ENCODE results near the gene NCAN.

DNA sequence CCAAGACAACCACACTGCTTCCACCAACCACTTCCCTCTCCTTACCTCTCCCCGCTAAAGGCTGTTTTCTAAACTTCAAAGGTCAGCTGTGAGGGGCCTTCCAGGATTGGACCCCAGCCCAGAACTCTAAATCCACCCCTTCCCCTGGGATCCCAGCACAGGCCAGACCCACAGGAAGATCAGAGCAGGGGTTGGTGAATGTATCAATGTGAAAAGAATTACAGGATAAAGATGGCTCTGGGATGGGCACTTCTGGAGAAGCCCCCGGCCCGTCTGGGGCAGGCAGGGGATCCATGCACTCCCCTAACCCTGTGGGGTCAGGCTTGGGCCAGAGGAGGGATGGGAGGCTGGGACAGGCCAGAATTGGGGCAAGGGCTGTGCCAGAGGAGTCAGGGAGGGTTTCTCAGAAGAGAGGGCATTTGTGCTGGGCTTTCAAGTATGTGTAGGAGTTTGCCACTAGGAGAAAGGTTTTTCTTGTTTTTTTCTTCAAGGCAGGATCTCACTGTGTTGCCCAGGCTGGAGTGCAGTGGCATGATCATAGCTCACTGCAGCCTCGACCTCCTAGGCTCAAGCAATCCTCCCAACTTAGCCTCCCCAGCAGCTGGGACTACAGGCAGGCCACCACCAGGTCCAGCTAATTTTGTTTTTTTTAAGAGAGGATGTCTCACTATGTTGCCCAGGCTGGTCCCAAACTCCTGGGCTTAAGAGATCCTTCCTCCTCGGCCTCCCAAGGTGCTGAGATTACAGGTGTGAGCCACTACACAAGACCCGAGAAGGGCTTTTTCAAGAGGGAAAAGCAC lies 40.7 kb upstream of the NCAN start:
- TF ChIP-seq CTCF (conservative IDR thresholded peaks at IDR 0.05; ENCODE audit: low read length) (no peak), EZH2phosphoT487 (IDR thresholded peaks at IDR 0.05; ENCODE audit: borderline replicate concordance) (no peak)
